GM19395 (cell line): ENCODE measurements around the gene LRBA.

Source experiments
- ATAC-seq: cut with Tn5 transposase; IDR thresholded peaks from one replicate; pipeline ENCODE4 v1.9.1; 2021; ENCODE audit warnings: mild to moderate bottlenecking, moderate library complexity; ENCODE audit not compliant: unreplicated experiment

LRBA gene

GRCh38 chr4:150259861-150260567, 755.1 kb downstream of the LRBA start:
- no peak for ATAC-seq

- ATAC-seq = no peak
Observed at GRCh38 chr4:150258569-150258968, 756.5 kb downstream of the LRBA start.

GRCh38 chr4:150256841-150257730, 758.0 kb downstream of the LRBA start:
- no peak for ATAC-seq

- ATAC-seq = no peak
Observed at GRCh38 chr4:150256225-150256620, 758.9 kb downstream of the LRBA start.

- no peak for ATAC-seq
Observed at GRCh38 chr4:150255610-150256224, 759.4 kb downstream of the LRBA start.

GRCh38 chr4:150253965-150254630, 761.0 kb downstream of the LRBA start:
- no peak for ATAC-seq

- ATAC-seq = no peak
Observed at GRCh38 chr4:150253416-150253815, 761.7 kb downstream of the LRBA start.

GRCh38 chr4:150252741-150253140, 762.3 kb downstream of the LRBA start:
- ATAC-seq = no peak

- ATAC-seq = no peak
Observed at GRCh38 chr4:150252306-150252705, 762.8 kb downstream of the LRBA start.

- ATAC-seq = no peak
Observed at GRCh38 chr4:150251752-150252190, 763.3 kb downstream of the LRBA start.

GRCh38 chr4:150250998-150251651, 764.0 kb downstream of the LRBA start:
- no peak for ATAC-seq

GRCh38 chr4:150250293-150250997, 764.6 kb downstream of the LRBA start:
- ATAC-seq = no peak

GRCh38 chr4:150248181-150248580, 766.9 kb downstream of the LRBA start:
- no peak for ATAC-seq

- ATAC-seq = no peak
Observed at GRCh38 chr4:150247184-150247583, 767.9 kb downstream of the LRBA start.

GRCh38 chr4:150244600-150244999, 770.5 kb downstream of the LRBA start:
- no peak for ATAC-seq

GRCh38 chr4:150243932-150244331, 771.2 kb downstream of the LRBA start:
- no peak for ATAC-seq

- no peak for ATAC-seq
Observed at GRCh38 chr4:150242820-150243458, 772.1 kb downstream of the LRBA start.

GRCh38 chr4:150240011-150240410, 775.1 kb downstream of the LRBA start:
- ATAC-seq = no peak

- ATAC-seq = no peak
Observed at GRCh38 chr4:150238591-150238990, 776.5 kb downstream of the LRBA start.
